ENCODE measurements around the gene LGALS3BP.

Gene LGALS3BP

GRCh38 chr17:78999056-78999768 lies 19.5 kb upstream of the LGALS3BP start:
- no peak for DNase-seq

- no peak for DNase-seq
Measured at GRCh38 chr17:78998311-78999055, 18.8 kb upstream of the LGALS3BP start.

GRCh38 chr17:78997881-78998280 lies 18.2 kb upstream of the LGALS3BP start:
- no peak for DNase-seq

GRCh38 chr17:78997231-78997741 lies 17.6 kb upstream of the LGALS3BP start:
- no peak for DNase-seq

GRCh38 chr17:78996781-78997201 lies 17.1 kb upstream of the LGALS3BP start:
- DNase-seq: no peak

GRCh38 chr17:78995761-78996451 lies 16.2 kb upstream of the LGALS3BP start:
- DNase-seq: no peak

- DNase-seq: no peak
Measured at GRCh38 chr17:78995022-78995760, 15.5 kb upstream of the LGALS3BP start.

- DNase-seq: no peak
Measured at GRCh38 chr17:78993981-78994671, 14.4 kb upstream of the LGALS3BP start.

- DNase-seq: no peak
Measured at GRCh38 chr17:78993241-78993956, 13.7 kb upstream of the LGALS3BP start.

GRCh38 chr17:78992542-78993212 lies 13.0 kb upstream of the LGALS3BP start:
- no peak for DNase-seq

GRCh38 chr17:78991906-78992532 lies 12.3 kb upstream of the LGALS3BP start:
- DNase-seq: no peak

GRCh38 chr17:78991017-78991738 lies 11.5 kb upstream of the LGALS3BP start:
- no peak for DNase-seq

GRCh38 chr17:78990349-78991016 lies 10.8 kb upstream of the LGALS3BP start:
- DNase-seq: no peak

GRCh38 chr17:78988152-78988551 lies 8.4 kb upstream of the LGALS3BP start:
- no peak for DNase-seq

- DNase-seq: no peak
Measured at GRCh38 chr17:78986649-78987328, 7.1 kb upstream of the LGALS3BP start.

- DNase-seq: no peak
Measured at GRCh38 chr17:78986048-78986648, 6.4 kb upstream of the LGALS3BP start.

- no peak for DNase-seq
Measured at GRCh38 chr17:78985395-78985794, 5.7 kb upstream of the LGALS3BP start.
